Vagina (tissue), 2 donors: ENCODE data around the gene MKNK1.

ENCODE experiments used
- POLR2A ChIP-seq, 2 donors: fragments of 450-650 bp; IDR thresholded peaks; one replicate each; pipeline ENCODE4 v1.6.1; 2017; ENCODE audit warnings: antibody characterized with exemption in 2 of 2, mild to moderate bottlenecking in 2 of 2, moderate library complexity in 2 of 2
- POLR2AphosphoS5 ChIP-seq, 2 donors: sonication (generic); formaldehyde crosslinking; IDR thresholded peaks; one replicate each; pipeline ENCODE4 v1.9.0; 2017; ENCODE audit warnings: antibody characterized with exemption in 2 of 2, mild to moderate bottlenecking in 2 of 2, low read depth in 1 of 2; ENCODE audit not compliant: insufficient read depth in 1 of 2
- TF ChIP-seq, protein P1 (sequence below), 3 experiments: fragments of 450-650 bp in 2 of 3; fragments of 200-600 bp in 1 of 3; sonication (generic) in 1 of 3; IDR thresholded peaks; one replicate each; pipeline ENCODE4 v1.5.1; 2017 to 2019; ENCODE audit warnings: antibody characterized with exemption in 3 of 3, mild to moderate bottlenecking in 2 of 3, moderate library complexity in 2 of 3

DNA sequence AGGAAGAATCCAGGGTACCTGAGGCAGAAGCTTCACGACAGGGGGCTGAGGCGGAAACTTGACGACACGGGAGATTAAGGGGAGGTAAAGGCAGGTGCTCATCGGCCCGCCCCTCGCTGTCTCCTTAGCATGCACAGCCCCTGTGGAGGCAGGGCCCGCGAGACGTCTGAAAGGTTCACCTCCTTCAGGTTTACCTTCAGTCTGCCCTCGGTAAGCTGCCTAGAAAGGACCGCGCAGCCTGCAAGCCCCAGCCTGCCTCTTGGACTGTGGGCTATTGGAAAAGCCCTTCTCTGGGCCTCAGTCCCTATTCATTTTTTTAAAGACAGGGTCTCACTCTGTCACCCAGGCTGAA, 81.1 kb downstream of the MKNK1 start:
- TF ChIP-seq POLR2A (IDR thresholded peaks at IDR 0.05): no peak
- TF ChIP-seq, protein P1, sequence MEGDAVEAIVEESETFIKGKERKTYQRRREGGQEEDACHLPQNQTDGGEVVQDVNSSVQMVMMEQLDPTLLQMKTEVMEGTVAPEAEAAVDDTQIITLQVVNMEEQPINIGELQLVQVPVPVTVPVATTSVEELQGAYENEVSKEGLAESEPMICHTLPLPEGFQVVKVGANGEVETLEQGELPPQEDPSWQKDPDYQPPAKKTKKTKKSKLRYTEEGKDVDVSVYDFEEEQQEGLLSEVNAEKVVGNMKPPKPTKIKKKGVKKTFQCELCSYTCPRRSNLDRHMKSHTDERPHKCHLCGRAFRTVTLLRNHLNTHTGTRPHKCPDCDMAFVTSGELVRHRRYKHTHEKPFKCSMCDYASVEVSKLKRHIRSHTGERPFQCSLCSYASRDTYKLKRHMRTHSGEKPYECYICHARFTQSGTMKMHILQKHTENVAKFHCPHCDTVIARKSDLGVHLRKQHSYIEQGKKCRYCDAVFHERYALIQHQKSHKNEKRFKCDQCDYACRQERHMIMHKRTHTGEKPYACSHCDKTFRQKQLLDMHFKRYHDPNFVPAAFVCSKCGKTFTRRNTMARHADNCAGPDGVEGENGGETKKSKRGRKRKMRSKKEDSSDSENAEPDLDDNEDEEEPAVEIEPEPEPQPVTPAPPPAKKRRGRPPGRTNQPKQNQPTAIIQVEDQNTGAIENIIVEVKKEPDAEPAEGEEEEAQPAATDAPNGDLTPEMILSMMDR (IDR thresholded peaks at IDR 0.05): no peak
- TF ChIP-seq POLR2AphosphoS5 (IDR thresholded peaks at IDR 0.05; ENCODE audit: insufficient read depth in 1 of 2, low read depth in 1 of 2): no peak
